DOHH2 (cell line): ENCODE data around the gene KIF23.

Experiments used
- H3F3A ChIP-seq: fragments of 200-600 bp; sonication (generic), shearing (Covaris generic); 2 replicates; pipeline ENCODE4 v1.6.0; 2016; ENCODE audit warnings: antibody characterized with exemption, mild to moderate bottlenecking; ENCODE audit not compliant: control insufficient read depth, insufficient read depth
- H3K27ac ChIP-seq: fragments of 200-600 bp; sonication (generic); 2 replicates; pipeline ENCODE4 v1.5.1; 2014; ENCODE audit warnings: low read depth, mild to moderate bottlenecking, low read length, moderate library complexity
- H3K27me3 ChIP-seq: fragments of 200-600 bp; sonication (generic); 2 replicates; pipeline ENCODE4 v1.6.1; 2014; ENCODE audit warnings: mild to moderate bottlenecking, low read length, mixed read lengths; ENCODE audit not compliant: control insufficient read depth
- H3K36me3 ChIP-seq: fragments of 200-600 bp; sonication (generic); 2 replicates; pipeline ENCODE4 v1.6.1; 2014; ENCODE audit warnings: mild to moderate bottlenecking, low read length, moderate library complexity, mixed read lengths; ENCODE audit not compliant: control insufficient read depth
- H3K4me1 ChIP-seq: fragments of 200-600 bp; sonication (generic); 2 replicates; pipeline ENCODE4 v1.6.1; 2014; ENCODE audit warnings: mild to moderate bottlenecking, low read length, mixed read lengths; ENCODE audit not compliant: control insufficient read depth
- H3K4me2 ChIP-seq: fragments of 200-600 bp; sonication (generic); 2 replicates; pipeline ENCODE4 v1.6.0; 2014; ENCODE audit warnings: mild to moderate bottlenecking, low read length, moderate library complexity
- H3K4me3 ChIP-seq: fragments of 200-600 bp; sonication (generic); 2 replicates; pipeline ENCODE4 v1.5.1; 2014; ENCODE audit warnings: mild to moderate bottlenecking, low read length, mixed read lengths
- H3K79me2 ChIP-seq: fragments of 200-600 bp; sonication (generic); 2 replicates; pipeline ENCODE4 v1.6.1; 2014; ENCODE audit warnings: mild to moderate bottlenecking, low read length, mixed read lengths; ENCODE audit not compliant: control insufficient read depth
- H3K9me2 ChIP-seq: fragments of 200-600 bp; sonication (generic); replicated peaks from 2 replicates; pipeline ENCODE4 v1.6.1; 2014; ENCODE audit warnings: mild to moderate bottlenecking, low read length, mixed read lengths; ENCODE audit not compliant: control insufficient read depth
- H3K9me3 ChIP-seq: fragments of 200-600 bp; sonication (generic); 2 replicates; pipeline ENCODE4 v1.6.1; 2014; ENCODE audit warnings: antibody characterized with exemption, low read length, mixed read lengths; ENCODE audit not compliant: control insufficient read depth, insufficient read depth
- H4K20me1 ChIP-seq: fragments of 200-600 bp; sonication (generic); 2 replicates; pipeline ENCODE4 v1.6.0; 2014; ENCODE audit warnings: low read depth, mild to moderate bottlenecking, antibody characterized with exemption, low read length, moderate library complexity; ENCODE audit not compliant: control insufficient read depth, insufficient read depth
- EZH2phosphoT487 ChIP-seq: fragments of 200-600 bp; sonication (generic); IDR thresholded peaks from 2 replicates; pipeline ENCODE4 v1.6.1; 2017; ENCODE audit warnings: borderline replicate concordance, mild to moderate bottlenecking, antibody characterized with exemption, low read length, moderate library complexity, mixed read lengths
- TF ChIP-seq, protein P1 (sequence below): fragments of 200-600 bp; sonication (generic); IDR thresholded peaks from one replicate; pipeline ENCODE4 v1.5.1; 2014; ENCODE audit warnings: antibody characterized with exemption, mild to moderate bottlenecking, low read depth, low read length; ENCODE audit not compliant: poor library complexity, severe bottlenecking

The KIF23 gene

DNA sequence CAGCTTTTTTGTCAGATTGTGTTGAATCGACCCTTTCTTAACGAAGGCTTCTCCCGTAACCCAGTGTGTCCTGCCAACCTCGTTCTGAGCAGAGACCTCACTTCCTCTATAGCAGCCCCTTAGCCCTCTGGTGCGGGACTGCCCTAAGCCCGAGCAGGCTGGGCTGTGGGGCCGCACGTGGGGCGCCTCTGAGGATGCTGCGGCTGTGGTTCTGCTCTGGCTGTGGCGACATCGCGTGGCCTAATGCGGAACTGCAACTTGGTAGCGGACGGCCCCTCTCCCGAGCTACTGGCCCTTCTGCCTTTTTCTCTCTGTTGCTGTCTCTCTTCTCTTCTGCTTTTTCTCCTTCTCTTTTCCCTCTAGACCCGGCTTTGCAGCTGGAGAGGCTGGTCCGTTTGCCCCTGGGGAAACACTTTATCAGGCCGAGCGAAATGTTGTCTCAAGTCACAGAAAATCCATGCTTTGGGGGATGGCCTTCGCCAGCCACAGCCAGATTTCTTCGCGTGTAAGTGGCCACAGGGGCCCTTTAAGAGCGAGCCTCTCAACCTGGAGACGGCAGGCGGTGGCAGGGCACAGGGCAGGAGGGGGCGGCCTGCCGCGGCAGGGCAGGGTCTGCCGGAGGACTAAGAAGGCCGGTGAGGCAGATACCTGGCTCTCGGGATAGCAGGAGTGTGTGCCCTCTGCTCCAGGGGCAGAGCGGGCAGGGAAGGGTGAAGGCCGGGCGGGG lies 19.4 kb upstream of the KIF23 start:
- H3K9me3 ChIP-seq = no peaks in the 10 kb centered on the region
- H3K4me1 ChIP-seq = peaks cover 10% of the 10 kb centered on the region
- peak overlapping the region; percentile 50 for H3K4me2 ChIP-seq
- TF ChIP-seq EZH2phosphoT487 = no peak
- TF ChIP-seq, protein P1, sequence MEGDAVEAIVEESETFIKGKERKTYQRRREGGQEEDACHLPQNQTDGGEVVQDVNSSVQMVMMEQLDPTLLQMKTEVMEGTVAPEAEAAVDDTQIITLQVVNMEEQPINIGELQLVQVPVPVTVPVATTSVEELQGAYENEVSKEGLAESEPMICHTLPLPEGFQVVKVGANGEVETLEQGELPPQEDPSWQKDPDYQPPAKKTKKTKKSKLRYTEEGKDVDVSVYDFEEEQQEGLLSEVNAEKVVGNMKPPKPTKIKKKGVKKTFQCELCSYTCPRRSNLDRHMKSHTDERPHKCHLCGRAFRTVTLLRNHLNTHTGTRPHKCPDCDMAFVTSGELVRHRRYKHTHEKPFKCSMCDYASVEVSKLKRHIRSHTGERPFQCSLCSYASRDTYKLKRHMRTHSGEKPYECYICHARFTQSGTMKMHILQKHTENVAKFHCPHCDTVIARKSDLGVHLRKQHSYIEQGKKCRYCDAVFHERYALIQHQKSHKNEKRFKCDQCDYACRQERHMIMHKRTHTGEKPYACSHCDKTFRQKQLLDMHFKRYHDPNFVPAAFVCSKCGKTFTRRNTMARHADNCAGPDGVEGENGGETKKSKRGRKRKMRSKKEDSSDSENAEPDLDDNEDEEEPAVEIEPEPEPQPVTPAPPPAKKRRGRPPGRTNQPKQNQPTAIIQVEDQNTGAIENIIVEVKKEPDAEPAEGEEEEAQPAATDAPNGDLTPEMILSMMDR = peak; percentile 87
- H3F3A ChIP-seq = no peaks in the 10 kb centered on the region
- H4K20me1 ChIP-seq = no peaks in the 10 kb centered on the region
- H3K27ac ChIP-seq = no peak overlapping the region
- H3K4me3 ChIP-seq = peak overlapping the region; percentile 37
- H3K79me2 ChIP-seq = no peaks in the 10 kb centered on the region
- H3K9me2 ChIP-seq = no peaks in the 10 kb centered on the region
- no peaks in the 10 kb centered on the region; the same call in 1 of the 2 replicates for H3K27me3 ChIP-seq
- H3K36me3 ChIP-seq = no peaks in the 10 kb centered on the region

DNA sequence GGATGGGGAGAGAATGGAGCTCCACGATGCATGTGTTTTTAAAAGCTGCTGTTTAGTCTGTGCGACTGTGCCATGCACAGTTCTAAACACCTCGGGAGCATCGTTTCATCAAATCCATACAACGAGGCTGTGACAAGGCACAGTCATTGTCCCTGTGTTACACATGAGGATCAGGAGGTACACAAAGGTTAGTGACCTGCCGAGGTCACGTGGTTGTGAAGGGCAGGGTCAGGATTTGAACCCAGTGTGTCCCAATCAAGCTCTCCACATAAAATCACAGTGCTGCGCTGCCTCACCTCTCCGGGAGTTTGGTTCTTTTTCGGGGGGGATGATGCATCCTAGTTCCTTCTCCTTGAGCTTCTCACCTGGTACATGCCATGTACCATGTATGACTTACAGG lies 18.7 kb upstream of the KIF23 start:
- H3K9me3 ChIP-seq = no peaks in the 10 kb centered on the region
- no peaks in the 10 kb centered on the region for H3K9me2 ChIP-seq
- no peaks in the 10 kb centered on the region for H3K36me3 ChIP-seq
- H3K4me3 ChIP-seq = no peak overlapping the region
- TF ChIP-seq EZH2phosphoT487 = no peak
- TF ChIP-seq, protein P1 = no peak
- H3K27me3 ChIP-seq = no peaks in the 10 kb centered on the region; the same call in 1 of the 2 replicates
- H4K20me1 ChIP-seq = no peaks in the 10 kb centered on the region
- no peaks in the 10 kb centered on the region for H3F3A ChIP-seq
- no peak overlapping the region for H3K27ac ChIP-seq
- H3K79me2 ChIP-seq = no peaks in the 10 kb centered on the region
- no peak overlapping the region for H3K4me2 ChIP-seq
- H3K4me1 ChIP-seq = peaks cover 10% of the 10 kb centered on the region

DNA sequence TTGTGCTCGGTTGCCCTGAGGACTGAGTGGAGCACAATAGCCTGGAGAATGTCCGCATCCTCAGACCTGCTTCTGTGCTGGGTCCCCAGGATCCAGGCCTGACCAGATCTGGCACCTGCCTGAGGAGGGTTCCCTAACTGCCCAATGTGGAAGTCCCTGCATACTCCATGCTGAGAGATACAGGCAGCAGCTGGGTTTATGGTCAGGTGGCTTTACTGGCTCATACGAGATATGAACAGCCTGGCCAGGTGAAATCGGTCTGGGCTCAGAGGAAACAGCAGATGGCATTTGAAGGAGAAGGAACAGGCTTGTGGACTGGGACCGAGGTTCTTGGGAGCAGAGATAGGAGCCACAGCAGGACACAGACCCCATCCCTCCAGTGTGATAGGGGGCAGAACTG lies 18.2 kb upstream of the KIF23 start:
- Histone ChIP-seq H3K4me3 (no peak overlapping the region), H3K9me3 (no peaks in the 10 kb centered on the region), H3K79me2 (no peaks in the 10 kb centered on the region), H3F3A (no peaks in the 10 kb centered on the region), H3K4me2 (no peak overlapping the region), H3K27me3 (no peaks in the 10 kb centered on the region; the same call in 1 of the 2 replicates), H3K36me3 (no peaks in the 10 kb centered on the region), H3K4me1 (peaks cover 10% of the 10 kb centered on the region), H3K27ac (no peak overlapping the region), H3K9me2 (no peaks in the 10 kb centered on the region), H4K20me1 (no peaks in the 10 kb centered on the region)
- TF ChIP-seq, protein P1 = no peak
- no peak for TF ChIP-seq EZH2phosphoT487
